HepG2 (cell line): ENCODE measurements around the gene PIM3. TPM values are rescaled to one million over a fixed set of nuclear protein-coding genes. Genes with fewer than 3 reads are reported as not detected.

Experiments
- ARNT ChIP-seq: fragments of 450-650 bp; IDR thresholded peaks from 2 replicates; pipeline ENCODE4 v1.6.1; 2017
- FOXP1 ChIP-seq, 2 experiments: fragments of 450-650 bp in 1 of 2; IDR thresholded peaks; 2 replicates each; pipeline ENCODE4 v1.6.1; 2017 to 2018; ENCODE audit warnings: antibody characterized with exemption in 1 of 2
- MAFK ChIP-seq, 2 experiments: IDR thresholded peaks in 1 of 2; conservative IDR thresholded peaks in 1 of 2; 2 replicates each; pipeline ENCODE4 v1.6.1; 2011; ENCODE audit warnings: improper control_type of control experiment in 2 of 2, low read length in 2 of 2
- RORA ChIP-seq: sonication (generic); formaldehyde crosslinking; IDR thresholded peaks from 2 replicates; pipeline ENCODE4 v1.5.0; 2020; ENCODE audit warnings: mild to moderate bottlenecking, missing genetic modification reagents, moderate library complexity
- SOX6 ChIP-seq, 2 experiments: fragments of 450-650 bp in 1 of 2; sonication (generic) in 1 of 2; formaldehyde crosslinking in 1 of 2; IDR thresholded peaks; 2 replicates each; pipeline versions ENCODE4 v1.4.0 to v1.6.1; 2017 to 2020; ENCODE audit warnings: antibody characterized with exemption in 1 of 2, mild to moderate bottlenecking in 1 of 2, missing genetic modification reagents in 1 of 2
- SSRP1 ChIP-seq: IDR thresholded peaks from 2 replicates; pipeline ENCODE4 v1.6.1; 2016; ENCODE audit warnings: control low read depth
- ZFP82 ChIP-seq: sonication (generic); formaldehyde crosslinking; IDR thresholded peaks from 2 replicates; pipeline ENCODE4 v1.5.1; 2020; ENCODE audit warnings: mild to moderate bottlenecking, missing genetic modification reagents, borderline replicate concordance
- ZMYM4 ChIP-seq: sonication (generic); formaldehyde crosslinking; IDR thresholded peaks from 2 replicates; pipeline ENCODE4 v1.8.1; 2023; ENCODE audit warnings: mild to moderate bottlenecking, missing genetic modification reagents
- ZNF501 ChIP-seq: sonication (generic); formaldehyde crosslinking; IDR thresholded peaks from 2 replicates; pipeline ENCODE4 v1.5.1; 2020; ENCODE audit warnings: mild to moderate bottlenecking, moderate library complexity, missing genetic modification reagents
- ZNF549 ChIP-seq: sonication (generic); formaldehyde crosslinking; IDR thresholded peaks from 2 replicates; pipeline ENCODE4 v1.5.0; 2020; ENCODE audit warnings: missing genetic modification reagents
- polyA plus RNA-seq, 8 experiments: library from polyadenylated mRNA; depleted of rRNA in 3 of 8; stranded (reverse) in 7 of 8; unstranded in 1 of 8; fragments of >200 nt; fragmentation: Illumina TruSeq in 4 of 8; extraction: Trizol in 4 of 8; gene quantifications; 2 replicates each; pipeline versions ENCODE4 v1.2.1 to v1.2.3, GENCODE V29; 2011 to 2016; ENCODE audit warnings: low read depth in 4 of 8, missing spikeins in 1 of 8, mixed read lengths in 1 of 8; ENCODE audit not compliant: insufficient read depth in 1 of 8
- total RNA-seq, 5 experiments: library from RNA; depleted of rRNA; stranded (reverse); fragments of >200 nt; fragmentation: Illumina TruSeq; extraction: Trizol; gene quantifications; 2 replicates each; pipeline ENCODE4 v1.2.3, GENCODE V29; 2016; ENCODE audit warnings: low read depth in 1 of 5
- TF ChIP-seq, protein P1 (sequence below): sonication (generic); formaldehyde crosslinking; IDR thresholded peaks from 2 replicates; pipeline ENCODE4 v1.4.0; 2020; ENCODE audit warnings: missing genetic modification reagents, borderline replicate concordance
- TF ChIP-seq, protein P2 (sequence below): sonication (generic); formaldehyde crosslinking; IDR thresholded peaks from 2 replicates; pipeline ENCODE4 v1.4.0; 2020; ENCODE audit warnings: mild to moderate bottlenecking, missing genetic modification reagents, borderline replicate concordance
- TF ChIP-seq, protein P3 (sequence below): sonication (generic); formaldehyde crosslinking; IDR thresholded peaks from 2 replicates; pipeline ENCODE4 v1.4.0; 2020; ENCODE audit warnings: missing genetic modification reagents
- TF ChIP-seq, protein P4 (sequence below): sonication (generic); formaldehyde crosslinking; IDR thresholded peaks from 2 replicates; pipeline ENCODE4 v1.5.1; 2020; ENCODE audit warnings: missing genetic modification reagents, mild to moderate bottlenecking, borderline replicate concordance

PIM3 gene
- total and polyA plus RNA-seq, 2 of the 13 experiments (the other 11 are each of a cell fraction or from before 2014, with no cell fraction given): 21.6 to 31.2 TPM

DNA sequence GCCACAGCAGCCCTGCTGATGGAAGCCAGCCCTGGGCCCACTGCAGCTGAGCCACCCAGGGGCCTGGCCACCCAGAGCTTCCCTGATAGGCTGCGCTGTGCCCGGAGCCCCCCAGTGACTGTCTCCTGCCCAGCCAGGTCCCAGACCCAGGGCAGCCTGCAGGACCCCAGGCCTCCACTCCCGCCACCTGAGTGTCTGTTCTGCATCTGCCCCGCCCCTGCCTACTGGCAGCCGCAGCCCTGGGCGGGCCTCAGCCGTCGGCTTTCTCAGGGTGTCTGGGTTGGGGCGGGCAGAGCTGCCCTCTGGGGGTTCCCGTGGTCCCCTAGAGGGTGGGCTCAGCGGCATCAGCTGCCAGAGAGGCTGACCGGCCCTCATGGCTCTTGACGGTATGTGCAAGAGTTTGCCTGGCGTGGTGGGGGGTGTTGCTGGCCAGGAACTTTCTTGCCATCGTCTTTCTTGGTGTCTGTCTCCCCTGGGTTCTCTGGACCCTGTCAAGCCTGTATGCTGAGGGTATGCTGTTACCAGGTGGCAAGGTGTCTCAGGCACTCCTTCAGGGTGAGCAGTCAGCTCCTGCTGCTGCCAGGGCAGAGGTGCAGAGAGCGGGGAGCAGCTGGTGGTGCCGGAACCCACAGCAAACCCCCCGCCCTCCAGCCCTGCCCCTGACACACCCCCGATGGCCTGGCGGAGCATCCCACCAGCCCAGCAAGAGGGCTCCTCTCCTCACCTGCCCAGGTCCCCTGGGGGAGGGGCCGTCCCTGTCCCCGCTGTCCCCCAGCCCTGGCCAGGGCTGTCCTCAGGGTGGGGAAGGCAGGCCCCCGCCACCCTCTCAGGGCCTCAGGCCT, 12.2 kb upstream of the PIM3 start (continued):
- TF ChIP-seq, protein P1, sequence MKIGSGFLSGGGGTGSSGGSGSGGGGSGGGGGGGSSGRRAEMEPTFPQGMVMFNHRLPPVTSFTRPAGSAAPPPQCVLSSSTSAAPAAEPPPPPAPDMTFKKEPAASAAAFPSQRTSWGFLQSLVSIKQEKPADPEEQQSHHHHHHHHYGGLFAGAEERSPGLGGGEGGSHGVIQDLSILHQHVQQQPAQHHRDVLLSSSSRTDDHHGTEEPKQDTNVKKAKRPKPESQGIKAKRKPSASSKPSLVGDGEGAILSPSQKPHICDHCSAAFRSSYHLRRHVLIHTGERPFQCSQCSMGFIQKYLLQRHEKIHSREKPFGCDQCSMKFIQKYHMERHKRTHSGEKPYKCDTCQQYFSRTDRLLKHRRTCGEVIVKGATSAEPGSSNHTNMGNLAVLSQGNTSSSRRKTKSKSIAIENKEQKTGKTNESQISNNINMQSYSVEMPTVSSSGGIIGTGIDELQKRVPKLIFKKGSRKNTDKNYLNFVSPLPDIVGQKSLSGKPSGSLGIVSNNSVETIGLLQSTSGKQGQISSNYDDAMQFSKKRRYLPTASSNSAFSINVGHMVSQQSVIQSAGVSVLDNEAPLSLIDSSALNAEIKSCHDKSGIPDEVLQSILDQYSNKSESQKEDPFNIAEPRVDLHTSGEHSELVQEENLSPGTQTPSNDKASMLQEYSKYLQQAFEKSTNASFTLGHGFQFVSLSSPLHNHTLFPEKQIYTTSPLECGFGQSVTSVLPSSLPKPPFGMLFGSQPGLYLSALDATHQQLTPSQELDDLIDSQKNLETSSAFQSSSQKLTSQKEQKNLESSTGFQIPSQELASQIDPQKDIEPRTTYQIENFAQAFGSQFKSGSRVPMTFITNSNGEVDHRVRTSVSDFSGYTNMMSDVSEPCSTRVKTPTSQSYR (CRISPR knock-in tag): no peak
- TF ChIP-seq FOXP1 (IDR thresholded peaks at IDR 0.05) (no peak), FOXP1 (CRISPR knock-in tag; IDR thresholded peaks at IDR 0.05) (no peak), ZFP82 (no peak), RORA (no peak), ZMYM4 (CRISPR knock-in tag) (no peak), SSRP1 (CRISPR knock-in tag) (peak; percentile 52; the same call in 1 of the 2 replicates), SOX6 (IDR thresholded peaks at IDR 0.05) (no peak), SOX6 (CRISPR knock-in tag; IDR thresholded peaks at IDR 0.05) (no peak), MAFK (conservative IDR thresholded peaks at IDR 0.05 in 1 of 2, IDR thresholded peaks at IDR 0.05 in 1 of 2; ENCODE audit: low read length in 2 of 2) (no peak), ZNF549 (CRISPR knock-in tag) (no peak), ARNT (no peak), ZNF501 (CRISPR knock-in tag) (no peak)
- TF ChIP-seq, protein P2, sequence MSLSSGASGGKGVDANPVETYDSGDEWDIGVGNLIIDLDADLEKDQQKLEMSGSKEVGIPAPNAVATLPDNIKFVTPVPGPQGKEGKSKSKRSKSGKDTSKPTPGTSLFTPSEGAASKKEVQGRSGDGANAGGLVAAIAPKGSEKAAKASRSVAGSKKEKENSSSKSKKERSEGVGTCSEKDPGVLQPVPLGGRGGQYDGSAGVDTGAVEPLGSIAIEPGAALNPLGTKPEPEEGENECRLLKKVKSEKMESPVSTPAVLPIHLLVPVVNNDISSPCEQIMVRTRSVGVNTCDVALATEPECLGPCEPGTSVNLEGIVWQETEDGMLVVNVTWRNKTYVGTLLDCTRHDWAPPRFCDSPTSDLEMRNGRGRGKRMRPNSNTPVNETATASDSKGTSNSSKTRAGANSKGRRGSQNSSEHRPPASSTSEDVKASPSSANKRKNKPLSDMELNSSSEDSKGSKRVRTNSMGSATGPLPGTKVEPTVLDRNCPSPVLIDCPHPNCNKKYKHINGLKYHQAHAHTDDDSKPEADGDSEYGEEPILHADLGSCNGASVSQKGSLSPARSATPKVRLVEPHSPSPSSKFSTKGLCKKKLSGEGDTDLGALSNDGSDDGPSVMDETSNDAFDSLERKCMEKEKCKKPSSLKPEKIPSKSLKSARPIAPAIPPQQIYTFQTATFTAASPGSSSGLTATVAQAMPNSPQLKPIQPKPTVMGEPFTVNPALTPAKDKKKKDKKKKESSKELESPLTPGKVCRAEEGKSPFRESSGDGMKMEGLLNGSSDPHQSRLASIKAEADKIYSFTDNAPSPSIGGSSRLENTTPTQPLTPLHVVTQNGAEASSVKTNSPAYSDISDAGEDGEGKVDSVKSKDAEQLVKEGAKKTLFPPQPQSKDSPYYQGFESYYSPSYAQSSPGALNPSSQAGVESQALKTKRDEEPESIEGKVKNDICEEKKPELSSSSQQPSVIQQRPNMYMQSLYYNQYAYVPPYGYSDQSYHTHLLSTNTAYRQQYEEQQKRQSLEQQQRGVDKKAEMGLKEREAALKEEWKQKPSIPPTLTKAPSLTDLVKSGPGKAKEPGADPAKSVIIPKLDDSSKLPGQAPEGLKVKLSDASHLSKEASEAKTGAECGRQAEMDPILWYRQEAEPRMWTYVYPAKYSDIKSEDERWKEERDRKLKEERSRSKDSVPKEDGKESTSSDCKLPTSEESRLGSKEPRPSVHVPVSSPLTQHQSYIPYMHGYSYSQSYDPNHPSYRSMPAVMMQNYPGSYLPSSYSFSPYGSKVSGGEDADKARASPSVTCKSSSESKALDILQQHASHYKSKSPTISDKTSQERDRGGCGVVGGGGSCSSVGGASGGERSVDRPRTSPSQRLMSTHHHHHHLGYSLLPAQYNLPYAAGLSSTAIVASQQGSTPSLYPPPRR (CRISPR knock-in tag): no peak
- TF ChIP-seq, protein P3, sequence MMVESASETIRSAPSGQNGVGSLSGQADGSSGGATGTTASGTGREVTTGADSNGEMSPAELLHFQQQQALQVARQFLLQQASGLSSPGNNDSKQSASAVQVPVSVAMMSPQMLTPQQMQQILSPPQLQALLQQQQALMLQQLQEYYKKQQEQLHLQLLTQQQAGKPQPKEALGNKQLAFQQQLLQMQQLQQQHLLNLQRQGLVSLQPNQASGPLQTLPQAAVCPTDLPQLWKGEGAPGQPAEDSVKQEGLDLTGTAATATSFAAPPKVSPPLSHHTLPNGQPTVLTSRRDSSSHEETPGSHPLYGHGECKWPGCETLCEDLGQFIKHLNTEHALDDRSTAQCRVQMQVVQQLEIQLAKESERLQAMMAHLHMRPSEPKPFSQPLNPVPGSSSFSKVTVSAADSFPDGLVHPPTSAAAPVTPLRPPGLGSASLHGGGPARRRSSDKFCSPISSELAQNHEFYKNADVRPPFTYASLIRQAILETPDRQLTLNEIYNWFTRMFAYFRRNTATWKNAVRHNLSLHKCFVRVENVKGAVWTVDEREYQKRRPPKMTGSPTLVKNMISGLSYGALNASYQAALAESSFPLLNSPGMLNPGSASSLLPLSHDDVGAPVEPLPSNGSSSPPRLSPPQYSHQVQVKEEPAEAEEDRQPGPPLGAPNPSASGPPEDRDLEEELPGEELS (CRISPR knock-in tag): no peak
- TF ChIP-seq, protein P4, sequence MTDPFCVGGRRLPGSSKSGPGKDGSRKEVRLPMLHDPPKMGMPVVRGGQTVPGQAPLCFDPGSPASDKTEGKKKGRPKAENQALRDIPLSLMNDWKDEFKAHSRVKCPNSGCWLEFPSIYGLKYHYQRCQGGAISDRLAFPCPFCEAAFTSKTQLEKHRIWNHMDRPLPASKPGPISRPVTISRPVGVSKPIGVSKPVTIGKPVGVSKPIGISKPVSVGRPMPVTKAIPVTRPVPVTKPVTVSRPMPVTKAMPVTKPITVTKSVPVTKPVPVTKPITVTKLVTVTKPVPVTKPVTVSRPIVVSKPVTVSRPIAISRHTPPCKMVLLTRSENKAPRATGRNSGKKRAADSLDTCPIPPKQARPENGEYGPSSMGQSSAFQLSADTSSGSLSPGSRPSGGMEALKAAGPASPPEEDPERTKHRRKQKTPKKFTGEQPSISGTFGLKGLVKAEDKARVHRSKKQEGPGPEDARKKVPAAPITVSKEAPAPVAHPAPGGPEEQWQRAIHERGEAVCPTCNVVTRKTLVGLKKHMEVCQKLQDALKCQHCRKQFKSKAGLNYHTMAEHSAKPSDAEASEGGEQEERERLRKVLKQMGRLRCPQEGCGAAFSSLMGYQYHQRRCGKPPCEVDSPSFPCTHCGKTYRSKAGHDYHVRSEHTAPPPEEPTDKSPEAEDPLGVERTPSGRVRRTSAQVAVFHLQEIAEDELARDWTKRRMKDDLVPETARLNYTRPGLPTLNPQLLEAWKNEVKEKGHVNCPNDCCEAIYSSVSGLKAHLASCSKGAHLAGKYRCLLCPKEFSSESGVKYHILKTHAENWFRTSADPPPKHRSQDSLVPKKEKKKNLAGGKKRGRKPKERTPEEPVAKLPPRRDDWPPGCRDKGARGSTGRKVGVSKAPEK (CRISPR knock-in tag): no peak
